Regular cardiac myocyte (primary cell): ENCODE data around the gene CELF6. TPM values are rescaled to one million over a fixed set of nuclear protein-coding genes. Genes with fewer than 3 reads are reported as not detected.

Experiments
- total RNA-seq: library from RNA; depleted of rRNA; stranded (reverse); fragments of >200 nt; gene quantifications from 2 replicates; pipeline ENCODE4 v1.2.3, GENCODE V29; 2014

CELF6 gene
- total RNA-seq: 0.28 TPM in 1 of 2 replicates, not detected in the other

GRCh38 chr15:72319985-72320671, at the start of gene CELF6:
Gene CELF6, minus strand, starts transcription at chr15:72320157. Its CDS starts 283 bp downstream, at chr15:72319874.

GRCh38 chr15:72272213-72272996, 47.6 kb downstream of the CELF6 start, which contains the start of gene PARP6:
Gene PARP6, minus strand, starts transcription at chr15:72272554. Its CDS starts 5,077 bp downstream, at chr15:72267477.

Other genes with a start within 250 kb of the CELF6 start
- 30.9 and 44.0 TPM in 2 replicates for gene MYO9A, start 202.0 kb downstream of the CELF6 start, total RNA-seq
- gene SENP8, start 201.8 kb downstream of the CELF6 start, total RNA-seq: 2.0 and 2.3 TPM in 2 replicates
- 0.19 and 0.28 TPM in 2 replicates for gene GRAMD2A, start 122.4 kb downstream of the CELF6 start, total RNA-seq
- gene PKM, start 89.0 kb downstream of the CELF6 start, total RNA-seq: 1,635 and 2,242 TPM in 2 replicates
- 7.5 and 15.8 TPM in 2 replicates for gene PARP6, start 47.6 kb downstream of the CELF6 start, total RNA-seq
- gene HEXA, start 55.9 kb upstream of the CELF6 start, total RNA-seq: 22.6 and 70.8 TPM in 2 replicates
- not detected in 2 replicates for gene TMEM202, start 78.1 kb upstream of the CELF6 start, total RNA-seq
- gene ARIH1, start 154.2 kb upstream of the CELF6 start, total RNA-seq: 16.3 and 26.1 TPM in 2 replicates